GM18526 (cell line): ENCODE results near the gene TRABD2B.

Experiments used
- POLR2A ChIP-seq: IDR thresholded peaks from 3 replicates; pipeline ENCODE4 v1.6.1; 2011; ENCODE audit not compliant: insufficient read length; ENCODE audit errors: extremely low read depth

Gene TRABD2B

DNA sequence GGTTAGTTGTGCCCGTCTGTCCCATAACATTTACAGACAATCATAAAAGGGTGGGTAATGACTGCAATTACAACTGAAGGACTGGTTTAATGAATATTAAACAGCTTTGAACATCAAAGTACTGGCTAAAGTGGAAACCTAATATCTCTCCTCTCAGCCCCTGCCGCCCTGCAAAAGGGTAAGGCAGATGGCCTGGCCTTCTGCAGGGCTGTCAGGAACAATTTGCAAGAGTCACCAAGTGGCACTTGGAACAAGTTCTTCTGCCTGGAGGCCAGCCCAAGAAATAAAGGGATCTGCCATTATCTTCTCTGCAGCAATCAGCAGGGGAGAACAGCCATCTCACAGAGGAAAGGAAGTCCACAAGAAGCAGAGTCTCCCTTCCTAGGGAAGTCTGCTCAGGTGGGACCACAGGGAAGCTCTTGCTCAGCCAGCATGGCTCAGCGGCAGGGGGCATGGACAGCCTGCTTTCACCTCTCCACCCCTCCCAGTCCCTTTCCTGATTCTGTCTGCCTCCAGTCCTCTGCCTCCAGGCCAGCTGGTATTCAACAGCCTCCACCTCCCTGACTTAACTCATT, 96.1 kb downstream of the TRABD2B start:
- TF ChIP-seq POLR2A = no peak

DNA sequence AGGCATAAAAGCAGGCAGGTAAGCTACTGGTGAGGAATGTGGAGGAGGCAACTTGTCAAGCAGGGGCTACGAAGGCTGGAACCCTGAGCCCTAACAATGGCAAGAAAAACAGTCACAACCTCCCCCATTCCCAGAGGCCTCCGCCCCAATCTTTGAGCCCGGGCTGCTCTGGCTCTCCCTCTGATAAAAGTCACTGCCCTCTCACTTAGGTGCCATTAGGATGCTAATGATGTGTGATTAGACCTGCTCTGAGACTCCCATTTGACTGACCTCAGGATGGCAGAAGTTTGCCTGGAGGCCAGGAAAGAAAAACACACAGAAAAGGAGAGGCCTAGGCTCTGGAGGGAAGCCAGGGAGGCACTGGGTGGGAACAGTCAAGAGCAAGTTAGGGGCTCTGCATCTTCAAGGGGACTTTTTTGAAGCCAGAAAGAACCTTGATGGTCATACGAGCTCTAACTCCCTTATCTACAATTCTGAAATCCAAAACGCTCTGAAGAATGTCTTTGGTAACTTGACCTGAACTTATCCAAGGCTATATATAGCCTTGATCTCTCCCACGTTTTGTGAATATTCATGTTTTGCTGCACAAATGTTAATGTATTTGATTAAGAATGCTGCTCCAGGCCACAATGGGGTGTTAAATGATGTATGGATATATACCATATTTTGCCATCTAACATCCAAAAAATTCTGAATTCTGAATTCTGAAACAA, 98.9 kb downstream of the TRABD2B start:
- TF ChIP-seq POLR2A = no peak

- no peak for TF ChIP-seq POLR2A
Measured at GRCh38 chr1:47895279-47896125, 101.7 kb downstream of the TRABD2B start.

DNA sequence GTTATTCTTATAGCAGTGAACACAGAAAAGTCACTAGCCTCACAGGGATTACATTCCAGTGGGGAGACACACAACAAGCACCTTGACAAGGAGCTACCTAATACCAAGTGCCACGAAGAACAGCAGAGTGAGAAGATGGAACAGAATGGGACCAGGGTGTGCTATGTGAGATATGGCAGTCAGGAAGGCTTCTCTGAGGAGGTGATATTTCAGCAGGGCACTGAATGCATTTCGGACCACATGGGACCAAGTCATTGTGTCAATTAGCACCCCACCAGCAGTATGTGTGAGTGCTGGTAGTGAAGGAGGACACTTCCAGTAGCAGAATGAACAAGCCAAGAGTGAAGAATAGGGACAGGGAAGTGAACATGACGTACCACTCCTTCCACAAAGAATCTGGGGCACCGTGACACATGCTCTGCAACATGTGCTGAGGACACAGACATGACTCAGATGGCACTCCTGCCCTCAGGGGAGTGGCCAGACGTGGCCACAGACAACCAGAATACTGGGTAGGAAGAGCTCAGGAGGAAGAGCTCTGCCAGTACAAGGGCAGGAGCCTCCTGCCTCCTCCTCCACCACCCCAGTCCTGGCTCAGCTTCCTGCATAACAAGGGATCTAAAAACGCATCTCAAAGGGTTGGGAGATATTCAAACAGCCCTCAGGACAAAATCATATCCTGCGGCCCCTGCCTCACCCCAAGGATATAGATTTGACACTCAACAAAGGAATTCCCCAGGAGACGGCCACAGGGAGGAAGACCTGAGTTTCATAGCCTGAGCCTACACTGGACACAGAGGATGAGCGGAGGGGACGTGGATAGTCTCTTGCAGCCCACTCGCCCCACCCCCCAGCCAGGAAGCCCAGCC, 102.5 kb downstream of the TRABD2B start:
- TF ChIP-seq POLR2A = no peak

DNA sequence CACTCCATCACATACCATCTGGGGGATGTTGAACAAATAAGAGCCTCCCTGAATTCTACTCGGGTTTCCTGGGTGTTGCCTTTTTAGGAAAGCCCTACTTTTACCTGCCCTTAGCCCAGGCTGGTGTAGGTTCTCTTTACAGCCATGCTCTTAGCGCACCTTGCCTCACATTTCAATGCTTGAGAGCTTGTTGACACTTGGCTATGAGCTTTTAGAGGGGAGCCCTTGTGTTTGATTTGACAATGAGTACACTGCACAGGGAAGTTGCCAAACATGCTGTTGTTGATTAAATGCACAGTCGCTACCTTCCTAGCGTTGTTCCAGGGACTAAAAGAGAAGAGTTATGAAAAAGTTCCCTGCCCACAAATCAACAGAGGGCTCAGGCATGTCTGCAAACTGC, 103.8 kb downstream of the TRABD2B start:
- no peak for TF ChIP-seq POLR2A

GRCh38 chr1:47890779-47891178, 106.4 kb downstream of the TRABD2B start:
- no peak for TF ChIP-seq POLR2A

DNA sequence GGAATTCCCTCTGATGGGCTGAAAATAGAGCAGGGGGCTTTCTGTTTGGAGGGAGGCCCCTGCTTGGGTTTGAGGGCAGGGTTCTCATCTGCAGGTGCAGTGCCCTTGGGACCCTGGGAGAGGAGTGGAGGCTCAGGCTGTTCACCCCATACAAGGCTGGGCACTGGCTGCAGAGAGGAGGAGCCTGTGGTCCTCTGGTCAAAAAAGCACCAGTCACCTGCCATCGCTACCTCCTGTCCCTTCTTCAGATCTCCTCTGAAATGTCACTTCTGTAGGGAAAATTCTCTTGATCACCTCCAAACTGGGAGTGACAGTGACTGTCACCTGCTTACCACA, 108.9 kb downstream of the TRABD2B start:
- no peak for TF ChIP-seq POLR2A

DNA sequence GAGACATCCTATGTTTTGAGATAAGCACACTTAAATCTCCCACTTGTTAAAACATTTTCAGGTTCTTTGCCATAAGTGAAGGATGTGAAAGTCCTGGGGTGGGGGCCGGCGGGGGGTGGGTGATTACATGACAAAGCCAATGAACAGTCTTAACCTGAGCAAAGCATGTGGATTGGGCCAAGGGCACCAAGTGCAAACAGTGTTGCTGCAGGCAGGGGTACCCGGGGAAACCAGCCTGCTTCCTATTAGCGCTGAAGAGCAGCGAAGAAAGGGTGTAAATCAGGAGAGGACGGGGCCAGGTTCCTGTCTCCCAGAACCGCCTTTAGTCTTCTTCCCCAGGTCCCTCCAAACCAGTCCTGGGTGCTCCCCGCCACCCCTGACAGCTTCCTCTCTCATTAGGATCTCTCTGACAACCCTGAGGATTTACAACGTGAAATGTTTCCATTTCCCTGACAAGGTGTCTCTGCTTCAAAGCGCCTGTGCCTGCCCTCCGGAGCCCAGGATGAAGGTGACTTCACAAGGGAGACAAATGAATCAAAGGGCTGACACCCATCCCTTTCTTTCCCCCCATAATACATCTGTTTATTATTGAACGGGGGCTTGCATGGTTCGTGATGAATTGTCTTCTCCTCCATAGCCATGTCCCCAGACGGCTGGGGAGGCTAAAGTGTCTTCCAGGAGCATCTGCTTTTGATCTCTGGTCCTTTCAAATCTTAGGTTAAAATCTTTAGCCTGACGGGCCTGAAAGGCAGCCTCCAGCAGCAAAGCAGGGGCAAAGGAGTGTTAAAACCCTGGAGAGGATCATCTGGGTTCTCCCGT, 109.5 kb downstream of the TRABD2B start:
- no peak for TF ChIP-seq POLR2A

DNA sequence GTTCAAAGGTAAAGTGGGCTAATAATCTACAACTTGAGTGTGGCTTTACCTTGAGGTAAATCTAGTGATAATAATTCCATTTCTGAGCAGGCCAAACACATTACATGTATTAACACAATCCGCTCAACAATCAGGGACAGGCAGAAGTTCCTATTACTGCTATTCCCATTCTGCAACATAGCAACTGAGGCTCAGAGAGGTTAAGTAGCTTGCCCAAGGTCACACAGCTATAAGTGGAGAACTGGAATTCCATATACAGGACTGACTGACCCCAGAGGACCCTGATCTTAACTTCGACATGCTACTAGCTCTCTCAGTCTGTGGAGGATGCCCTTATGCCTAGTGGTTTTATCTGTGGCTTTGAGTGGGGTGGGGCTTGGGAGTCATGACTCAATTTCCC, 110.1 kb downstream of the TRABD2B start:
- TF ChIP-seq POLR2A = no peak

DNA sequence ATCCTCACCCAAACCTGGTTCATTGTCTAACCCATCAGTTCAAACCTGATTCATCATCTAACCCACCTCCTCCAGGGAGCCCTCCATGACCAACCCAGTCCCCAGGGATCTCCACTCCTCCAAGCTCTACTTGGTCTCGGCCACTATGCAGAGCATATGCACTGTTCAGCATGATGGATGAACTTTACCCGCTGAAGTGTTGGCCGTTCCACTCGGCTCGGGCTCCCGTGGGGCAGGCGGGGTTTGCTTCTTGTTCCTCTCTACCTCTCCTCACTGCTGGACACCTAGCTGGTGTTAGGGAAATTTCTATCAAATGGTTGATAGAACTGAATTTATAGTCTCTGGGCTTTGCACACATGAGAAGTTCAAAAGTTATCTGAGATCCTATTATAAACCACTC, 111.0 kb downstream of the TRABD2B start:
- no peak for TF ChIP-seq POLR2A

DNA sequence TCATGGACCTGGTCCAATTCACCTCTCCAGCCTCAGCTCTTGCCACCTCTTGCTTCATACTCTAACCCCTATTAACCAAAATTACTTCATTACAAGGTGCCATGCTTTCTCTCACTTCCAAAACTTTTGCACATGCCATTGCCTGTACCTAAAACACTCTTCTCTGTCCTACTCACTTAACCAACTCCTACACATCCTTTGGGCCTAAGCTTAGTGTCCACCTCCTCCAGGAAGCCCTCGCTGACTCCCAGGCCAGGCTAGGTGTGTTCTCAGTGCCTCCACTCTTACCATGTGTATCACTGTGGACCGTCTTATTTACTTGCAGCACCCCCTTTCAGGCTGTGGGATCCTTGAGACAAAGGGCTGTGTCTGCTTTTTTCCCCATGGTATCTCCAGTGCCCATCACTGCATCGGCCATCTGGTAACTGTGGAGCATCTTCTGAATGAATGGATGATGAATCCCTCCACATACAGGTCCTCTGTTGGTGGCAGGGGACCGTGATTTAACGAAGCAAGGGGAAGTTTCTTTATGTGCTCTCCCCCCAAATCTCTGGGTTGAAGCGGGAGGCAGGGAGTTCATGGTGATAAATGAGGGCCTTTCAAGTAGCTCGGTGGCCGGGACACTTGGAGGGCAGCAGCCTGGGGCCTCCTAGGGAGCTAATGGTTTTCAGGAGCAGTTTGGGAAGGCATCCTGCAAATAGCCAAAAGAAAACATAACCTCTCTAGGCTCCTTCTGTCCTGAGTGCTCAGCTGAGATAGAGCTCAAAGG, 111.9 kb downstream of the TRABD2B start:
- no peak for TF ChIP-seq POLR2A

- TF ChIP-seq POLR2A = no peak
Measured at GRCh38 chr1:47883963-47884362, 113.2 kb downstream of the TRABD2B start.

- no peak for TF ChIP-seq POLR2A
Measured at GRCh38 chr1:47881505-47882442, 115.4 kb downstream of the TRABD2B start.
